OCI-LY1 (cell line): ENCODE data around the gene HEG1.

Source experiments
- H2AFZ ChIP-seq: fragments of 200-600 bp; sonication (generic), shearing (Covaris generic); 2 replicates; pipeline ENCODE4 v1.6.0; 2014; ENCODE audit warnings: antibody characterized with exemption, mild to moderate bottlenecking, low read length
- H3F3A ChIP-seq: fragments of 200-600 bp; sonication (generic), shearing (Covaris generic); 2 replicates; pipeline ENCODE4 v1.6.0; 2014; ENCODE audit warnings: mild to moderate bottlenecking, antibody characterized with exemption, low read length, moderate library complexity; ENCODE audit not compliant: insufficient read depth
- H3K27ac ChIP-seq: fragments of 200-600 bp; sonication (generic); 2 replicates; pipeline ENCODE4 v1.5.1; 2014; ENCODE audit warnings: low read length, mixed run types, mild to moderate bottlenecking, low read depth; ENCODE audit not compliant: poor library complexity, severe bottlenecking
- H3K27me3 ChIP-seq: fragments of 200-600 bp; sonication (generic); 2 replicates; pipeline ENCODE4 v1.6.0; 2014; ENCODE audit warnings: antibody characterized with exemption, mild to moderate bottlenecking, low read length, moderate library complexity; ENCODE audit not compliant: insufficient read depth
- H3K36me3 ChIP-seq: fragments of 200-600 bp; sonication (generic); 2 replicates; pipeline ENCODE4 v1.6.1; 2014; ENCODE audit warnings: mild to moderate bottlenecking, antibody characterized with exemption, low read length, moderate library complexity, mixed read lengths; ENCODE audit not compliant: insufficient read depth
- H3K4me1 ChIP-seq: fragments of 200-600 bp; sonication (generic); 2 replicates; pipeline ENCODE4 v1.5.1; 2014; ENCODE audit warnings: mild to moderate bottlenecking, low read length, moderate library complexity; ENCODE audit not compliant: insufficient read depth, severe bottlenecking
- H3K4me2 ChIP-seq: fragments of 200-600 bp; sonication (generic), shearing (Covaris generic); 2 replicates; pipeline ENCODE4 v1.6.1; 2014; ENCODE audit warnings: low read length
- H3K4me3 ChIP-seq: fragments of 200-600 bp; sonication (generic); 2 replicates; pipeline ENCODE4 v1.5.1; 2014; ENCODE audit warnings: low read length, low read depth, mild to moderate bottlenecking, mixed read lengths; ENCODE audit not compliant: poor library complexity, severe bottlenecking
- H3K79me2 ChIP-seq: fragments of 200-600 bp; shearing (Covaris generic); 2 replicates; pipeline ENCODE4 v1.6.1; 2016; ENCODE audit warnings: mixed run types, low read length, mixed read lengths; ENCODE audit not compliant: insufficient read depth
- H3K9ac ChIP-seq: fragments of 200-600 bp; sonication (generic), shearing (Covaris generic); 2 replicates; pipeline ENCODE4 v1.6.1; 2014; ENCODE audit warnings: mild to moderate bottlenecking, low read length, mixed read lengths
- H3K9me2 ChIP-seq: fragments of 200-600 bp; sonication (generic), shearing (Covaris generic); 2 replicates; pipeline ENCODE4 v1.6.1; 2014; ENCODE audit warnings: low read depth, mild to moderate bottlenecking, low read length, mixed read lengths
- H3K9me3 ChIP-seq: fragments of 200-600 bp; shearing (Covaris generic); 2 replicates; pipeline ENCODE4 v1.6.1; 2014; ENCODE audit warnings: low read length, mixed read lengths
- H4K20me1 ChIP-seq: fragments of 200-600 bp; sonication (generic), shearing (Covaris generic); 2 replicates; pipeline ENCODE4 v1.6.0; 2016; ENCODE audit warnings: mild to moderate bottlenecking, low read length; ENCODE audit not compliant: insufficient read depth
- CTCF ChIP-seq: fragments of 200-600 bp; sonication (generic), shearing (Covaris generic); IDR thresholded peaks from 2 replicates; pipeline ENCODE4 v1.5.1; 2017; ENCODE audit warnings: mild to moderate bottlenecking, antibody characterized with exemption, low read length, moderate library complexity, mixed read lengths
- EZH2 ChIP-seq: fragments of 200-600 bp; sonication (generic), shearing (Covaris generic); IDR thresholded peaks from 2 replicates; pipeline ENCODE4 v1.8.0; 2017; ENCODE audit warnings: borderline replicate concordance, mixed run types, mild to moderate bottlenecking, antibody characterized with exemption, low read length, moderate library complexity, mixed read lengths

Gene HEG1

GRCh38 chr3:124973290-124973689 lies 82.5 kb downstream of the HEG1 start:
- H3K9ac ChIP-seq, result no peak overlapping the region
- no peaks in the 10 kb centered on the region for H3K27me3 ChIP-seq
- no peaks in the 10 kb centered on the region for H3K9me2 ChIP-seq
- H4K20me1 ChIP-seq, result no peaks in the 10 kb centered on the region
- H3K4me1 ChIP-seq, result no peaks in the 10 kb centered on the region
- TF ChIP-seq CTCF (no peak), EZH2 (no peak)
- H3K27ac ChIP-seq, result no peak overlapping the region
- H3K79me2 ChIP-seq, result no peaks in the 10 kb centered on the region
- H3K4me3 ChIP-seq, result no peak overlapping the region
- H3K9me3 ChIP-seq, result no peaks in the 10 kb centered on the region
- H3K4me2 ChIP-seq, result no peak overlapping the region
- H2AFZ ChIP-seq, result no peak overlapping the region
- H3K36me3 ChIP-seq, result no peaks in the 10 kb centered on the region
- no peaks in the 10 kb centered on the region for H3F3A ChIP-seq

GRCh38 chr3:124972457-124972856 lies 83.3 kb downstream of the HEG1 start:
- Histone ChIP-seq H3K9me3 (no peaks in the 10 kb centered on the region), H2AFZ (no peak overlapping the region), H3K9ac (no peak overlapping the region), H3K36me3 (no peaks in the 10 kb centered on the region), H3K27me3 (no peaks in the 10 kb centered on the region), H3K79me2 (no peaks in the 10 kb centered on the region), H3K4me3 (no peak overlapping the region), H3K4me1 (no peaks in the 10 kb centered on the region), H3F3A (no peaks in the 10 kb centered on the region), H3K9me2 (no peaks in the 10 kb centered on the region), H3K4me2 (no peak overlapping the region), H4K20me1 (no peaks in the 10 kb centered on the region), H3K27ac (no peak overlapping the region)
- TF ChIP-seq CTCF (no peak), EZH2 (no peak)

GRCh38 chr3:124969963-124970722 lies 85.7 kb downstream of the HEG1 start:
- H3K27ac ChIP-seq, result no peak overlapping the region
- H3K4me2 ChIP-seq, result no peak overlapping the region
- H3K27me3 ChIP-seq, result no peaks in the 10 kb centered on the region
- TF ChIP-seq EZH2, result no peak
- no peak for TF ChIP-seq CTCF
- no peaks in the 10 kb centered on the region for H3K36me3 ChIP-seq
- no peak overlapping the region for H3K4me3 ChIP-seq
- H3K9me2 ChIP-seq, result no peaks in the 10 kb centered on the region
- H2AFZ ChIP-seq, result no peak overlapping the region
- H3K4me1 ChIP-seq, result no peaks in the 10 kb centered on the region
- no peaks in the 10 kb centered on the region for H3F3A ChIP-seq
- H3K9ac ChIP-seq, result no peak overlapping the region
- H3K79me2 ChIP-seq, result no peaks in the 10 kb centered on the region
- H3K9me3 ChIP-seq, result no peaks in the 10 kb centered on the region
- H4K20me1 ChIP-seq, result no peaks in the 10 kb centered on the region
